ENCODE results near the gene DHRS13.
A peak's percentile ranks its signal among the peaks of the same experiment; 100 is the strongest.
"Not testable (repeated sequence)": the region's sequence is repeated elsewhere in the genome, so short reads cannot be mapped to it uniquely, and the experiment has no call there.

Gene DHRS13

DNA sequence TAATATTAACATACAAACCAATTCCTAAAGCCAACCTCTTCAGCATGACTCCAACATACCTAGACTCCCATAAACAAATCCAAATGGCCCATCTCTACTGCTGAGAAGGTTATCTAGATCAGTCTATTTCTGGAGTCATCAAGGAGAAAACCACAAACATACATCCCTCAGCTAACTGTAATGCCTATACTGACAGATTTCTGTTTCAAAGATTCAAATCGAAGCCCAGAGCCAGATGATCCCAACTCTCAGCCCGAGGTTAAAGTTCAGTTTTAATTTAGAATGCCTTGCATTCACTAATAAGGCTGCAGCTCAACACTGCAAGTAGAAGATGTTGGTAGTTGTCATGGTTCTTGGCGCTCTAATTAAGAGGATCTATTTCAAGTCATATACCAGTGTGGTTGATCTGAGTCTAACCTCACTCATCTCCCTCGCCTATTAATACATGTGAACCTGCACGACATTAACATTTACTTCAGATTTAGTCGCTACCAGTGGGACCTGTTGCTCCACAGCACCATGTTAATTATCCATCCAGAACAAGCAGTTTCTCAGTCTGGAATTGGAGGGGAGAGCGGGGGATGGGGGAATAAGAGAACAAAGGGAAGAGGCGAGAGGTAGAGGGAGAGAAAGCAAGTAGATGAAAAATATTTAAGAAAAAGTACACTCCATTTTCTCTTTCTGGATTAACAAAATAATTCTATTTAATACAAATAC is 33.0 kb upstream of the DHRS13 start:
- no peak for DNase-seq (ENCODE audit: low read depth)

DNA sequence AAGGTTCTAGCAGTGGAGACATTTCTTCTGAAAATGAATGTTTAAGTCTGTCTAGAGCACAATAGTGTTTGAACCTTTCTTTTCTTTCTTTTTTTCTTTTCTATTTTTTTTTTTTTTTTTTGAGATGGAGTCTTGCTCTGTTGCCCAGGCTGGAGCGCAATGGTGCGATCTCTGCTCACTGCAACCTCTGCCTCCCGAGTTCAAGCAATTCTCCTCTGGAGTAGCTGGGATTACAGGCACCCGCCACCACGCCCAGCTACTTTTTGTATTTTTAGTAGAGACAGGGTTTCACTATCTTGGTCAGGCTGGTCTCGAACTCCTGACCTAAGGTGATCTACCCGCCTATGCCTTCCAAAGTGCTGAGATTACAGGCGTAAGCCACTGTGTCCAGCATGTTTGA is 31.6 kb upstream of the DHRS13 start:
- not testable (repeated sequence) for DNase-seq (ENCODE audit: low read depth)

DNA sequence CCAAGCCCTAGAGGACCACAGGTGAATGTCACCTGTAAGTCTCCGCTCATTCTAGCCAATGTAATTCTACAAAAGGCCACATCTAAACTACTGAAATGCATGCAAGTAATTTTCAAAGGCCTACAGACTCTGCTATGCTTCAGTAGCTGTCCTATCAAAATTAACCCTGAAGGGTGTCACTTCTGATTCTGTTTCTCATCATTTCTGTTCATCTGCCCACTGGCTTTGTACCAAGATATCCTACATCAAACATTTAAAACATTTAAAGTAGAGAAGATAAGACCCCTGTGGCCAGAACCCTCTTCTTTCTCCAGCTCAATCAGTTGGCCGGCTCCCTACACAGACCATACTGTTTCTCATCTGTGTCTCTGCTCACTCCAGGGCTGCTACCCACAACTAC is 26.9 kb upstream of the DHRS13 start:
- no peak for DNase-seq (ENCODE audit: low read depth)

DNA sequence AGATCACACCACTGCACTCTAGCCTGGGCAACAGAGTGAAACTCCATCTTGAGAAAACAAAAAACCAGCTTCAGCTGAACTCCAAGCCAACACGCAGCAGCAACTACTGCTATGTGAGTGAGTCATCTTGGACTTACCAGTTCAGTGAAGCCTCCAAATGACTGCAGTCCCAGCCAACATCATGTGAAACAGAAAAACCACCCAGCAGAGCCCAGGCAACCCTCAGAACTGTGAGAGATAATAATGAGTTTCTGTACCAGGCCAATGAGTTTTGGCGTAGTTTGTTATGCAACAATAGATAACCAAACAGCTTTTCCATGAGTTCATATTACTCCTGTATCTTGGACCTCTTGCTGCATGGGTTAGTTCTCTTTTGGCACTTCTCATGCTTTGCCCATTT is 25.2 kb upstream of the DHRS13 start:
- DNase-seq (ENCODE audit: low read depth): no peak

DNA sequence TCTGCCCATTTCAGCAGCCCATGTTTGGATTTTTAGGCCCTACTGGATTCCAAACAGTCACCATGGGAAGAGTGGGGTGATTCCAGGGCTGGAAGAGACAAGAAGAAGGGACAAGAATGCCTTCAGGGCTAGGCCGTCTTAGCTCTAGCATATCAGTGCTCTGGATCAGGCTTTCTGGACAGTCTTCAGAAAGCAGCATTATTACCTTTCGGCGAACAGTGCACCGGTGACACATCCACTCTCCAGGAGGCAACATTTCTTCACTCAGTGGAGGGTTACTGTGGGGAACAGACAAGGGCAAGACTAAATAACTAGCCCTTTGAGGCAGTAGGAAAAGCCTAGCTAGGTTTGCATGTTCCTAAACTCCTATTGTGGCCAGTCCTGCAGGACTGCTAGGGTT is 23.9 kb upstream of the DHRS13 start:
- no peak for DNase-seq (ENCODE audit: low read depth)

DNA sequence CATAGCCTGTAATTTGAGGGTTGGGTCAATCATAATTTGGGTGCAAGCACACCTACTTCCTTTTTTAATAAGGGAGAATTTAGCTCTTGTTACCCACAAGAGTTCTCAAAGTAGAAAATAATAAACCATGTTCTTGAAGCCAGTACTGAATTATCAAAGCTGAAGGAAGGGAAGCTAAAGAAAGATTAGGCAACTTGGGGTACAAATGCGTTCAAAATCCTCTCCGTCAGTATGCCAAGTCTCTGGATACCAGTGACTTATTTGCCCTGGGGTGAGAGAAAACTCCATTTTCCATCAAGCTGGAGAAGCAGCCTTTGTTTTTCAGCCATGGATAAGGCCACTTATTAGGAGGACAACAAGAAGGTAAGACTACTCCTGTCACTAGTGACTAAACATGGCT is 23.5 kb upstream of the DHRS13 start:
- DNase-seq (ENCODE audit: low read depth): no peak

DNA sequence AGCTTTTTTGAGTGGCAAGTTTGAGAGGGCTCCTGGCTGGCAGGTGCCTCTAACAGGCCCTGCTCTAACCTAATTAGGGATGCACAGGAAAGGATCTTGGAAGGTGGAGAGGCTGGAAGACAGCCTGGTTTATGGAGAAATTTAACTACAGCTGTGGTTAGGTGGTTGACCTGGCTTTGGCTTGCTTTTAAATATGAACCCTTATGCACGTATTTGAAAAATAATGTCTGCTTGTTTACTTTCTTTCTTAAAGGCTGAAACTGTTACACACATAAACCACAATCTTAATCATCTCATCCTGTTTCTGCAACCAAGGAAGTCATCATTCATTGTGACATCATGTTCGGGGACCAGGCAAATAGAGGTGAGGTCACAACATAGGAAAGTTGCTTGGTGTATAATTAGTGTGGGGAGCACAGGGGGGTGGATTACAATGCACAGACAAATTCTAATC is 23.1 kb upstream of the DHRS13 start:
- peak; percentile 20 for DNase-seq (ENCODE audit: low read depth)

DNA sequence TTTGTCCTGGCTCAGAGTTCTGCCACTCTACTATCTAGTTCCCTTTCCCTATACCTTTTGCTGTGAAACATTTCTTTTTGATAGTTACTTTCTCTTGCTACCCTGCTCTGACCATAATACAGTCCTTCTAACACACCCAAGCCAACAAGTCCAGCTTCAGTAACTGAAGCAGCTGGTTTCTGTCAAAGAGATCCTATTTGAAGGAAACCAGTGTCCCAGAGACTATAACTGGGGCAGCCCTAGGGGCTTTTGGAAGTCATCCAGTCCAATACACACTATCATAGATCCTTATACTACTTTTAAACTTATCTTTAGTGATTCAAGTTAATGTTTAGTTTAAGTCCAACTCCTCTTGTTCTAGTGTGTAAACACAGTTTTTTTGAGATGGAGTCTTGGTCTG is 17.3 kb upstream of the DHRS13 start:
- no peak for DNase-seq (ENCODE audit: low read depth)

DNA sequence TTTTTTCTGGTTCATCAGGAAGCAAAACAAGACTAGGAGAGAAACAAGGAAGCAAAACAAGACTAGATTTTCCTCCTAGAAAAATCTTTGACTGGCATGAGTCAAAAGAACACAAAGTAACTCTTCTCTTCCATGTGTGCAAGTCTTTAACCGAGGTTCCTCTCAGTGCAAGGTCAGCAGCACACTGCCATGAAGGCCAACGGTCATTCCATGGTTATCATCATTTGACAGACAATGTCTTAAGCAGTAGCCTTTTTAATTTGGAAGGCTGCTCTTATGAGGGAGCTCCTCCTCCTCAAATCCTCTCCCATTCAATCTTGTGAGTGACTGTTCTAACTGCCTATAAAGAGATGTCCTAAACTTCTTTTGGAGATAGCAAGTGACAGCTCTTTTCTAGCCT is 15.4 kb upstream of the DHRS13 start:
- no peak for DNase-seq (ENCODE audit: low read depth)

DNA sequence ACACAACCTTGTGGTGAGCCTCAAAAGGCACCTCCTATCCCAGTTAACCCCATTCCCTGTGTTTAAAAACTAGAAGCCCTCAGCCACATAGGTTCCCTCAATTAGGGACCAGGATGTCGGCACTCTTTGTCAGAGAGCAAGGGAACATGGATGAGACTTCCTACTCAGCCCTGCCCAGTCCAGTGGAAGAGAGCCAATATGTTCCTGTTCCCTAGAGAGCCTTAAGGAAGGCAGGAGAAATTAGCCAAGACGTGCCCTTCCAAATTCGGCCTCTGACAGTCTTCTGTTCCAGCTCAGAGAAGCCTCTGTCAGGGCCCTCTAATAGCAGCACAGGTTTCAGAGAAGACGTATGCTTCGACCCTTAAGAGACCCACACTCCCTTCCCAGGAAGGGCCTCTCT is 14.6 kb upstream of the DHRS13 start:
- no peak for DNase-seq (ENCODE audit: low read depth)

DNA sequence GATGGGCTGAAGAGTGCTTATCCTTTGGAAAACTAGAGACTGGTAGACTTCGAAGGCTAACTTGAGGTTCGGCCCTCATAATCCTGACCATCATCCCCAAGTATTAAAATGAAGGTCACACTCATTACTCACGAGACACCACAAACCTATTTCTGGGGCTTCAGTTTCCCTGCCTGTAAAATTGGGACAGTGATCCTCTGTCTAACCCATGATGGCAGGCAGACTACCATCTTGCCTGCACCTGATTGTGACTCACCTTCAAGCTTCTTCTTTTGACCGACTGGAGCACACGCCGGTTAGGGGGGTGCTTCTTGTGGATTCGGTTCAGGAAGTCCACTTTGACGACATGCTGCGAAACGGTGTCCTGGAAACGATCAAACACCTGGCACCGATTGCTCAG is 14.2 kb upstream of the DHRS13 start:
- no peak for DNase-seq (ENCODE audit: low read depth)

DNA sequence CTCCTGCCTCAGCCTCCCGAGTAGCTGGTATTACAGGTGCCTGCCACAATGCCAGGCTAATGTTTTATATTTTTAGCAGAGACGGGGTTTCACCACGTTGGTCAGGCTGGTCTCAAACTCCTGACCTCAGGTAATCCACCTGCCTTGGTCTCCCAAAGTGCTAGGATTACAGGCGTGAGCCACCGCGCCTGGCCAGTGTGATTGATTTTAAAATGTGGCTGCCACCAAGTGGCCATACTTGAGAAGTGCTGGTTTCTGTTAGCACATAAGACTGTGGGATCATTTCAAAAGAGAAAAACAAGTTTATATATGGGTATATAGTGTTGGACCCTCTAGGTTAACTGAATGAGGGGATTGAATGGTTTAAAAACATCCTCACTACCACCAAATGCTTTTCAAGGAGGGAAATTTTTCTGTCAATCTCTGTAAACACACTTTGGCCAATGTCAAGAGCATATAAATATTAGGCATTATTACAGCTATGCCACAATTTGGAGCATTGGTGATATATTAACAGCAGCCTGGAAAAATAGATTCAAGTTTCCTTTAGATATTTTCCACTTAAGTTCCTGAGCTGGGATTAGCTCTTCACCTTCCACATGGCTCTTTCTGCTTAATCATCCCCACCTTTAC is 13.5 kb upstream of the DHRS13 start:
- peak; percentile 30 for DNase-seq (ENCODE audit: low read depth)

DNA sequence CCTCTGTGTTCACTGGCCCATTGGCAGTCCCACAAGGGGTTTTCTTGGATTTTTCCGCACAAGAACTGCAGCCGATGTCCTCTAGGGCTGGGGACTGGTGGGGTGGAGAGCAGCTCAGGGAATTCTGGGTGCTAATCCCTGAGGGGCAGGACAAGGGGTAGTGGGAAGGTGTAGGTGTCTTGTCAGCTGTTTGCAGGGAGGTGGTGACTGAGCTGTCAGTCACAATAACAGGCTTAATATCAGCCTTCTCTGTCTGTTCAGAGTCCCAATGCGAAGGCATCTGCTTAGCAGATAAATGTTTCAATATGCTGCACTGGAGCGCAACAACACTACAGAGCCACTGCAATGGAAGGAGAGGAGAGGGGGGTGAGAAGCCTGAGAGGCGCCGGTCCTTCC is 10.1 kb upstream of the DHRS13 start:
- DNase-seq (ENCODE audit: low read depth): no peak

DNA sequence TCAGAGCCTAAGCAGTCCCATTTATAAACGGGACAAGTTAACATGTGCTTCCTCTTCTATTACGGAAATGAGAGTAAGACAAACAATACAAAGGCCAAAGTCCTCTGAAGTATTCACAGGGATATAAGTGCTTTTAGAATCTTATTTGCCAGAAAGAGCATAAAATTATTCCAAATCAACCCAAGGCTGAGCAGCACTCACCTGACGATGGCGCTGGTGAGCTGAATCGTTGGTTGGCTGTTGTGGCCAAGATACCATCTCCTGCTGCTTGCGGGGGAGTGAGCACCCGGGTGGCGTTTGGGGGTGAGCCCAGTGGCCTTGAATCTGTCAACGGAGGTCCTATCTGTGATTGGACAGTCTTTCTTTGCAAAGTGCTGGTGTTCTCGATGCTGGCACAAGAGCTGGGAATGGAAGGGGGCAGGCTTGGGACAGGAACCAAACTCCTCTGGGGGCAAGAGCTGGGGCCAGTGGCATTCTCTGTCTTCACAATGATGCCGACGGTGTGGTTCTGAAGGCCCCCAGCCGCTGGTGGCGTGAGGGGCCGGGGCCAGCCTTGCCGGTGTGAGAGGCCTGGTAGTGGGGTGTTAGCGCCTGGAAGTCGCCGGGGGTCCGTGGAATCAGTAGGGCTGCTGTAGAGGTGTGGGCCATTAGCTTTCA is 9.5 kb upstream of the DHRS13 start:
- no peak for DNase-seq (ENCODE audit: low read depth)

DNA sequence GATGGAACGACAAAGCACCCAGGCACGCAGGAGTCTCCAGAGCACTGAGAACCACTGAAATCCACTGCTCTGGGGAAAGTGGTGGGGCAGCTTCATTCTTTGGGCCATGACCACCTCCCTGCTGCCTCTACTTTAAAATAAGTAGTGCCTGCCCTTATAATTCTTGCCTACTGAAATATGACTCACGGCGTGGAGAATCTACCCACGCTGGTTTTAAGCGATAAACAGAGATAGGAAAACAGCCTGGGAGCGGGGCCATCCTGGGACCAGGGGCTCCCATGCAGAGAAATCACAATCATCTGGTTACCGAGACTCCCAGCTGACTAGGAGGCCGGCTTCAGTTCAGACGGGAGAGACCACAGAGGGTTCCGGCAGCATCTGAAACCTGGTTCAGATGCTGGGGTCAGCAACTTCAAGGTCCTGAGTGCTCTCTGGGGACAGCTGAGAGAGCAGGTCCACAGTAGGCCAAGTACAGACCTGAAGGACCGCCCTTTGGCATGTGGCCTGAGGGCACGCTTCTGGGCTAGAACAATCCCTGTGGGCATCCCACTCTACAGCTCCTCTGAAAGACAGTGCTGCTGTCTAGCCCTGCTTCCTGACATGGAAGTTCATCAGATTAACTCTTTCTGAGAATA is 8.6 kb upstream of the DHRS13 start:
- DNase-seq (ENCODE audit: low read depth): no peak

DNA sequence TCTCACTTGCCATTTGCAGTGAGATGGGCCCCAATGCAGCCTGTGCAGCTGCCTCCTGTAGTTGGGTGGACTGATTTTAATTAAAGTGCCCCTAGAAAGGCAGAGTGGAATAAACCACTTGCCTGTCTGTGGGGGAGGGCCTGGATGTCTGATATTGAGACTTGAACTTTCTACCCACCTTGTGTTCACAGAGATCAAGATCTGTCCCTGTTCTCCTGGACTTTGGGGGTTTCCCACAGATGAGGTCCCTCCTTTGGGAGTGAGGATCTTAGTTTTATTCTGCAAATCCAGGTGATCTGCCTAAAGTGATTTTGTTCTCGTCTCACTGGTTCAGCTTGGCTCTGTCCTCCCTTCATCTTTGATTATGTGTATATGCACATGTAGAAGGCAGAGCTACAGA is 7.7 kb upstream of the DHRS13 start:
- no peak for DNase-seq (ENCODE audit: low read depth)

DNA sequence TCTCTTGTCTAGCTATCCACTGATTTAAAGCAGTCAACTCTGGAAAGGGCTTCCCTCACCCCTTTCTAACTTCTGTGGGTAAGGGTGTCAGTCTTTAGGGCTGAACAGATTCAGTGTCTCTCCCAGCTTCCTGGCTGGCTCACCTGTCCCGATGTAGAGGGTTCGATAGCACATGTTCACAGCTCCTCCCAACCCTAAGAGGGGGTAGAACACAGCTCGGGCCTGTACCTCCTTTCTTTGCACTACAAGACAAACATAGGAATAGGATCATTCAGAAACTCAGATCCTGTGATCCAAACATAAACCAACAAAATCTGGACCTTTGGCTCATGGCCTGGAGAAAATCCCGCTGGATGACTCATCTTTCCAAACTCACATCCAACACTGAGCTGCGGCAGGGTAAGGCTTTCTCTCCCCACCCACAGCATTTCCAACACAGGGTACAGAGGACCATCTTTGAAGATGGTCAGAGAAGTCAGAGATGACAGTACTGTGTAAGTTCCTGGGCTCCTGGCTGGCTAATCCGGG is 5.8 kb upstream of the DHRS13 start:
- DNase-seq (ENCODE audit: low read depth): no peak

DNA sequence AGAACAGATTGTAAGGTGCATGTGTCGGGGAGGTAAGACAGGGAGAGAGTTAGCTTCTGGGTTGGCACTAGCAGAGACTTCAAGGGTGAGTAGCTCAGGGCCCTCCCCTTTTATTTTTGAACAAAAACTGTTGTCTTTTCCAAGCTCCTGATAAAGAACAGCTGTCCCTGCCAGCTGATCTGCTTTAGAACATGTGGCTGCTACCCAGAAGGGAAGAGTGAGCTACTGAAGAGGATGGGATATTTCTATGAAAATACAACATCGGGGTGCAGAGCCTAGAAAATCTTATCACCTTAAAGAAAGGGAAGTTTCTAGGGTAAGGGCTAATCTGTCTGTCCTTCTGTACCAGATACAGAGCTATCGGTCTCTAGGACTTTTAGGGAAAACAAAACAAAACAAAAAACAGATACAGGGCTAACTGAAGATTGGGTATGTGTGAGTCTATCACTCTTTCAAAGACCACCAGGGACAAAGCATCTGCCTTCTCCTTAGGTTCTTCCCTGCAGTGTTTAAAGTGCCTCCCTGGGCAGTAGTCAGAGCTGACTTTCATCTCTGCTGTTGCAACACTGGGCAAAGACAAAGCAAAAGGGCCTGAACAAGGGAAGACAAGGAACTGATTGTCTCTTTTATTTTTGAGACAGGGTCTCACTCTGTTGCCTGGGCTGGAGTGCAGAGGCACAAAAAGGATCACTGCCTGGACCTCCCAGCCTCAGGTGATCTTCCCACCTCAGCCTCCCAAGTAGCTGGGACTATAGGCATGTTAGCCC is 5.0 kb upstream of the DHRS13 start:
- DNase-seq (ENCODE audit: low read depth): no peak

DNA sequence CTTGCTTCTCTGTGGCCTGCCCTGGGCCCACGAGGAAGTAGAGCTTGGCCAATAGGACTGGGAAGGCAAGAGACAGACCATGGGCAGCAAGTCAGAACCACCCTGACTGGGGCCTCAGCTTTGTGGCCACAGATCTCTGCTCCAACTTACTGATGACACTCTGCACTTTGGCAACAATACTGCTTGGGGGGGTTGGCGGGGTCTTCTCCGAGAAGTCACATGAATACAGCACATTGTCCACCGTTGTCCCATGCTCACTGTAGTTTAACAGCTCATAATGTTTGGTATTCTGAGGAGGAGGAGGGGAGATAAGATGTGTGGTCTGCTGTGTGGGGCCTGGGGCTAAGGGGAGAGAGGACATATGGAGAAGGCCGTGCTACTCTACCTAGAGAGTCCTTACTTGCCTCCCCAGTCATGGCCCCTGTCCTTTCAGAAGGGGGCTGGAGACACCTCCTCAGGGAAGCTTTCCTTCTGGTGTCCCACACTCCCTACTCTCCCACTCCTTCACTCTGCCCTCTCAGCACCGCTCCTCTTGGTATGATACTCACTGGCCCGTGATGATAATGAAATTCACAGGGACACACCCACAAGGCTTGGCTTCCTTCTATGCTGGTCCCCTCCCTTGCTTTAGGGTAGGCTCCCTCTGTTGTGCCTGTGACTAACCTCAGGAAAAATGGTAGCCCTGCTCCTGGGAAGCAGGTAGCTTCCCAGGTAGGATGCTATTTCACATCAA is 4.0 kb upstream of the DHRS13 start:
- no peak for DNase-seq (ENCODE audit: low read depth)

DNA sequence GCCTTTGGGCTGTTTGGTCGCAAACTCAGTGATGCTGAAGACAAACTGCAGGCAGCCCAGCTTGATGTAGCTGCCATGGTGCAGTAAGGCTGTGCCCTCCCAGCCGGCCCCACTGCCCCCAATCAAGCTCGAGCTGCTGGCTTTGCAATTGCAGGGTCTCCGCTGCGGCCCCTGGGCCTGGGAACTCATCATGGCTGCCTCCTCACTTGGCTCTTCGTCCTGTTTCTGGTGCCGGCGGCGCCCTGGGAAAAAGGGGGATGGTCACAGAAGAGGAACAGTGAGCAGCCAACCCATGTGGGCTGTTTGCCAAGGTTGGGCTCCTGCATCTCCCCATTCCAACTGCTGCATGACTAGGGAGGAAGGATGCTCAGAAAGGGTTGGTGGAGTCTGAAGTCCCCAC is 3.4 kb upstream of the DHRS13 start:
- DNase-seq (ENCODE audit: low read depth): no peak

DNA sequence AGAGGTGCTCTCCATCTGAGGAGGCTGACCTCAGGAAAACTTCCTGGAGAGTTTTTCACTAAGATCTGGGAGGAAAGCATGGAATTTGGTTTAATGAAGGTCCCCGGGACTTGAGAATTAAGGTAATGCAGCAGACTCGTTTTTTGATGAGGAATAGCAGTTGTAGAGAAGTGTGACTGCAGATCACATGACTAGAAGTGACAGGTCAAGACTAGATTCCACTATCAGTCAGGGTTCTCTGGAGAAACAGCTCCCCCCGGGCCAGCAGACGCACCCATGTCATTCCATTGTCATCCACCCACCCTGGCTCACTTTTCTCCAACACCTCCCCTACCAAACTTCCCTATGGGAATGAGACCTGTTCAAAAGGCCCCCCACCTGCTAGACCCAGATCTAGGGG is 1.9 kb upstream of the DHRS13 start:
- DNase-seq (ENCODE audit: low read depth): no peak

DNA sequence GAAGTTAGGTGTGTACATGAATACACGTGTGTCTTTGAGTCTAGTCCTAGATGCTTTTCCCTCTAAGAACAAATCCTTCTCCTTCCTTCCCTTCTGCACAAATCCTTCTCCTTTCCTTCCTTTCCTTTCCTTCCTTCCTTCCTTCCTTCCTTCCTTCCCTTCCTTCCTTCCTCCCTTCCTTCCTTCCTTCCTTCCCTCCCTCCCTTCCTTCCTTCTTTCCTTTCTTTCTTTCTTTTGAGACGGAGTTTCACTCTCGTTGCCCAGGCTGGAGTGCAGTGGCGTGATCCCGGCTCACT is 615 bp upstream of the DHRS13 start:
- DNase-seq (ENCODE audit: low read depth): not testable (repeated sequence)

Measured in activated T-cell treated with anti-CD3 and anti-CD28 coated beads for 1 hour (primary cell).